ENCODE data around the gene CLNK.

The CLNK gene

GRCh38 chr4:10442976-10443375, 241.6 kb downstream of the CLNK start:
- no peak for DNase-seq

GRCh38 chr4:10441512-10441911, 243.1 kb downstream of the CLNK start:
- no peak for DNase-seq

GRCh38 chr4:10438924-10439323, 245.6 kb downstream of the CLNK start:
- no peak for DNase-seq

- DNase-seq = no peak
These were observed 246.8 kb downstream of the CLNK start for GRCh38 chr4:10437735-10438134.

Data from activated CD4-positive, alpha-beta T cell treated with anti-CD3 and anti-CD28 coated beads for 48 hours (primary cell).